HUES48 (cell line): Measurements from ENCODE around the gene KAT8.
"Not testable (repeated sequence)": the region's sequence is repeated elsewhere in the genome, so short reads cannot be mapped to it uniquely, and the experiment has no call there.

Source experiments
- H3K27ac ChIP-seq: one replicate; pipeline ENCODE4 v1.7.0; 2013; ENCODE audit warnings: low read depth, low read length, inconsistent platforms
- H3K27me3 ChIP-seq: 2 replicates; pipeline ENCODE4 v1.6.1; 2013; ENCODE audit warnings: mild to moderate bottlenecking, low read length; ENCODE audit not compliant: control insufficient read depth, insufficient read depth
- H3K36me3 ChIP-seq: 2 replicates; pipeline ENCODE4 v1.6.1; 2013; ENCODE audit warnings: low read length; ENCODE audit not compliant: control insufficient read depth, insufficient read depth
- H3K4me1 ChIP-seq: 2 replicates; pipeline ENCODE4 v1.6.1; 2013; ENCODE audit warnings: mild to moderate bottlenecking, low read length; ENCODE audit not compliant: control insufficient read depth, insufficient read depth
- H3K4me3 ChIP-seq: 2 replicates; pipeline ENCODE4 v1.5.1; 2013; ENCODE audit warnings: mild to moderate bottlenecking, low read depth, low read length
- H3K9ac ChIP-seq: 2 replicates; pipeline ENCODE4 v1.6.1; 2013; ENCODE audit warnings: mild to moderate bottlenecking, low read depth, low read length, moderate library complexity
- H3K9me3 ChIP-seq: 2 replicates; pipeline ENCODE4 v1.6.1; 2013; ENCODE audit warnings: low read length; ENCODE audit not compliant: control insufficient read depth, insufficient read depth

KAT8 gene

GRCh38 chr16:31094088-31094423, 23.4 kb upstream of the KAT8 start:
- peaks cover 25% of the 10 kb centered on the region for H3K36me3 ChIP-seq
- H3K9me3 ChIP-seq = no peaks in the 10 kb centered on the region
- H3K4me1 ChIP-seq = peaks cover 3% of the 10 kb centered on the region
- H3K27ac ChIP-seq = peak overlapping the region; percentile 80
- H3K27me3 ChIP-seq = no peaks in the 10 kb centered on the region
- H3K9ac ChIP-seq = peak overlapping the region; percentile 72
- H3K4me3 ChIP-seq = peak overlapping the region; percentile 95

- peak within 1 kb of the TSS; percentile 95 for H3K4me3 ChIP-seq
- H3K9ac ChIP-seq = peak within 1 kb of the TSS; percentile 72
- no peaks in the 10 kb centered on the region for H3K9me3 ChIP-seq
- H3K4me1 ChIP-seq = peaks cover 3% of the 10 kb centered on the region
- peaks cover 22% of the 10 kb centered on the region for H3K36me3 ChIP-seq
- H3K27me3 ChIP-seq = no peaks in the 10 kb centered on the region
- peak within 1 kb of the TSS; percentile 80 for H3K27ac ChIP-seq
These were observed 22.9 kb upstream of the KAT8 start, which contains the start of gene VKORC1 for GRCh38 chr16:31094424-31095120. TSS of gene VKORC1 (minus strand) at chr16:31094797. CDS start at chr16:31094729, 68 bp downstream.

GRCh38 chr16:31099860-31100638, 17.4 kb upstream of the KAT8 start:
- H3K4me3 ChIP-seq = no peak overlapping the region

GRCh38 chr16:31100876-31101641, 16.4 kb upstream of the KAT8 start:
- not testable (repeated sequence) for H3K4me3 ChIP-seq, H3K9ac ChIP-seq, H3K4me1 ChIP-seq, H3K27me3 ChIP-seq, H3K36me3 ChIP-seq, H3K9me3 ChIP-seq, H3K27ac ChIP-seq

More at GRCh38 chr16:31099860-31100638, 17.4 kb upstream of the KAT8 start:
- no peaks in the 10 kb centered on the region for H3K36me3 ChIP-seq
- no peaks in the 10 kb centered on the region for H3K4me1 ChIP-seq
- H3K27me3 ChIP-seq = no peaks in the 10 kb centered on the region
- no peak overlapping the region for H3K9ac ChIP-seq
- H3K27ac ChIP-seq = no peak overlapping the region
- H3K9me3 ChIP-seq = no peaks in the 10 kb centered on the region

- no peaks in the 10 kb centered on the region for H3K27me3 ChIP-seq
- H3K27ac ChIP-seq = no peak overlapping the region
- no peak overlapping the region for H3K4me3 ChIP-seq
- no peak overlapping the region for H3K9ac ChIP-seq
- peaks cover 6% of the 10 kb centered on the region for H3K4me1 ChIP-seq
- H3K36me3 ChIP-seq = peaks cover 13% of the 10 kb centered on the region
- no peaks in the 10 kb centered on the region for H3K9me3 ChIP-seq
These were observed 11.7 kb upstream of the KAT8 start for GRCh38 chr16:31105677-31106213.

- no peak overlapping the region for H3K4me3 ChIP-seq
These were observed 10.7 kb upstream of the KAT8 start for GRCh38 chr16:31106509-31107464.

GRCh38 chr16:31107465-31107867, 10.0 kb upstream of the KAT8 start:
- no peak overlapping the region for H3K4me3 ChIP-seq
- H3K4me1 ChIP-seq = peaks cover 6% of the 10 kb centered on the region
- H3K9me3 ChIP-seq = no peaks in the 10 kb centered on the region
- no peak overlapping the region for H3K9ac ChIP-seq
- H3K27ac ChIP-seq = no peak overlapping the region
- peaks cover 30% of the 10 kb centered on the region for H3K36me3 ChIP-seq
- no peaks in the 10 kb centered on the region for H3K27me3 ChIP-seq

More at GRCh38 chr16:31106509-31107464, 10.7 kb upstream of the KAT8 start:
- Histone ChIP-seq H3K27ac (no peak overlapping the region), H3K9me3 (no peaks in the 10 kb centered on the region), H3K36me3 (peaks cover 23% of the 10 kb centered on the region), H3K27me3 (no peaks in the 10 kb centered on the region), H3K4me1 (peaks cover 6% of the 10 kb centered on the region), H3K9ac (no peak overlapping the region)

GRCh38 chr16:31108035-31108793, 9.2 kb upstream of the KAT8 start, which contains the start of gene BCKDK:
TSS of gene BCKDK (plus strand) at chr16:31108386. CDS start at chr16:31109224, 838 bp downstream.
- H3K27me3 ChIP-seq = no peaks in the 10 kb centered on the region
- H3K4me3 ChIP-seq = peak within 1 kb of the TSS; percentile 85
- peak within 1 kb of the TSS; percentile 64; the same call in 1 of the 2 replicates for H3K9ac ChIP-seq
- H3K36me3 ChIP-seq = peaks cover 35% of the 10 kb centered on the region
- H3K9me3 ChIP-seq = no peaks in the 10 kb centered on the region
- H3K27ac ChIP-seq = no peak within 1 kb of the TSS
- peaks cover 6% of the 10 kb centered on the region for H3K4me1 ChIP-seq

- Histone ChIP-seq H3K27ac (no peak overlapping the region), H3K36me3 (peaks cover 35% of the 10 kb centered on the region), H3K9ac (peak overlapping the region; percentile 64; the same call in 1 of the 2 replicates)
These were observed 8.5 kb upstream of the KAT8 start for GRCh38 chr16:31108794-31109558.

More at GRCh38 chr16:31108794-31109558, 8.5 kb upstream of the KAT8 start:
- no peaks in the 10 kb centered on the region for H3K27me3 ChIP-seq
- peaks cover 6% of the 10 kb centered on the region for H3K4me1 ChIP-seq
- no peaks in the 10 kb centered on the region for H3K9me3 ChIP-seq
- H3K4me3 ChIP-seq = peak overlapping the region; percentile 85
